Prostate gland (tissue), 2 donors: ENCODE results near the gene ADPRH. TPM values are rescaled to one million over a fixed set of nuclear protein-coding genes. Genes with fewer than 3 reads are reported as not detected.

Experiments
- DNase-seq: peaks from one replicate; pipeline ENCODE4 v3.0.0-alpha.2; 2019; ENCODE audit warnings: low spot score
- H3K27ac ChIP-seq, 2 donors: fragments of 200-600 bp; sonication (generic); 2 replicates each; pipeline ENCODE4 v1.5.1; 2017 to 2019
- H3K27me3 ChIP-seq: fragments of 200-600 bp; sonication (generic); replicated peaks from 2 replicates; pipeline ENCODE4 v1.5.1; 2019; ENCODE audit not compliant: insufficient read depth
- H3K36me3 ChIP-seq, 2 donors: fragments of 200-600 bp; sonication (generic); 1 replicate in 1 of 2; 2 replicates in 1 of 2; pipeline versions ENCODE4 v1.5.1 to v1.8.1; 2017 to 2019
- H3K4me1 ChIP-seq: fragments of 200-600 bp; sonication (generic); replicated peaks from 2 replicates; pipeline ENCODE4 v1.5.1; 2019
- H3K4me3 ChIP-seq, 2 donors: fragments of 200-600 bp; sonication (generic); 2 replicates each; pipeline ENCODE4 v1.5.1; 2017 to 2019
- H3K9me3 ChIP-seq: fragments of 200-600 bp; sonication (generic); 2 replicates; pipeline ENCODE4 v1.5.1; 2017
- CTCF ChIP-seq, 4 experiments: fragments of 200-600 bp in 2 of 4; fragments of 450-650 bp in 2 of 4; sonication (generic) in 2 of 4; IDR thresholded peaks; 1 replicate in 3 of 4; 2 replicates in 1 of 4; pipeline ENCODE4 v1.5.1; 2016 to 2019; ENCODE audit warnings: antibody characterized with exemption in 4 of 4, mild to moderate bottlenecking in 2 of 4, moderate library complexity in 2 of 4
- POLR2A ChIP-seq: fragments of 450-650 bp; IDR thresholded peaks from one replicate; pipeline ENCODE4 v1.6.1; 2016; ENCODE audit warnings: antibody characterized with exemption, mild to moderate bottlenecking
- POLR2AphosphoS5 ChIP-seq: sonication (generic); formaldehyde crosslinking; IDR thresholded peaks from one replicate; pipeline ENCODE4 v1.6.1; 2017; ENCODE audit warnings: antibody characterized with exemption
- WGBS: methylation state at CpG from one replicate; pipeline ENCODE4 v1.1.5; 2018; 5-methylcytosine and 5-hydroxymethylcytosine counted together
- intact Hi-C: fragments of 100-400 bp; cut with DNase I; formaldehyde crosslinking; loops from one replicate; pipeline ENCODE4 v1.14.2; 2022
- total RNA-seq, 2 donors: library from RNA; depleted of rRNA; stranded (reverse); fragments of >200 nt; gene quantifications; one replicate each; pipeline ENCODE4 v1.1.0, GENCODE V29; 2016

The ADPRH gene
- total RNA-seq, 2 donors from 2014 or later = 8.2 to 14.8 TPM

- WGBS = 73% methylated on average over 1 of the region's 1 CpG
- H3K27me3 ChIP-seq = no peaks in the 10 kb centered on the region
- no peaks in the 10 kb centered on the region for H3K9me3 ChIP-seq
- intact Hi-C loops = no loop called here
- peaks cover 13% of the 10 kb centered on the region for H3K4me1 ChIP-seq
- TF ChIP-seq POLR2A = no peak
- no peak for TF ChIP-seq POLR2AphosphoS5
- TF ChIP-seq CTCF (IDR thresholded peaks at IDR 0.05) = no peak
- H3K4me3 ChIP-seq = no peak overlapping the region
- no peak overlapping the region for H3K27ac ChIP-seq
- DNase-seq = no peak
- H3K36me3 ChIP-seq = no peaks in the 10 kb centered on the region
Measured at GRCh38 chr3:119604878-119605277, 25.6 kb downstream of the ADPRH start.

- Histone ChIP-seq H3K4me3 (no peak overlapping the region), H3K36me3 (no peaks in the 10 kb centered on the region), H3K9me3 (no peaks in the 10 kb centered on the region), H3K4me1 (peaks cover 1% of the 10 kb centered on the region), H3K27ac (no peak overlapping the region), H3K27me3 (no peaks in the 10 kb centered on the region)
- WGBS = 35% methylated on average over 6 of the region's 6 CpGs
- TF ChIP-seq POLR2AphosphoS5 (no peak), POLR2A (no peak), CTCF (IDR thresholded peaks at IDR 0.05) (no peak)
- no peak for DNase-seq
- intact Hi-C loops = no loop called here
Measured at GRCh38 chr3:119608405-119609000, 29.2 kb downstream of the ADPRH start.

- H3K27me3 ChIP-seq = no peaks in the 10 kb centered on the region
- WGBS = 38% methylated on average over 6 of the region's 6 CpGs
- no peak overlapping the region for H3K4me3 ChIP-seq
- no peak for DNase-seq
- no peaks in the 10 kb centered on the region for H3K4me1 ChIP-seq
- TF ChIP-seq POLR2A (no peak), CTCF (IDR thresholded peaks at IDR 0.05) (no peak), POLR2AphosphoS5 (no peak)
- no peaks in the 10 kb centered on the region for H3K36me3 ChIP-seq
- H3K27ac ChIP-seq = no peak overlapping the region
- intact Hi-C loops = no loop called here
- H3K9me3 ChIP-seq = no peaks in the 10 kb centered on the region
Measured at GRCh38 chr3:119609301-119609700, 30.0 kb downstream of the ADPRH start.

- no peak overlapping the region for H3K4me3 ChIP-seq
- no peaks in the 10 kb centered on the region for H3K9me3 ChIP-seq
- H3K27ac ChIP-seq = no peak overlapping the region
- intact Hi-C loops = no loop called here
- H3K27me3 ChIP-seq = no peaks in the 10 kb centered on the region
- 100% methylated on average over 1 of the region's 1 CpG for WGBS
- H3K36me3 ChIP-seq = no peaks in the 10 kb centered on the region
- no peaks in the 10 kb centered on the region for H3K4me1 ChIP-seq
- DNase-seq = no peak
- TF ChIP-seq POLR2A = no peak
- TF ChIP-seq POLR2AphosphoS5 = no peak
Measured at GRCh38 chr3:119611664-119612063, 32.4 kb downstream of the ADPRH start.

GRCh38 chr3:119613201-119613600 lies 33.9 kb downstream of the ADPRH start:
- H3K9me3 ChIP-seq = no peaks in the 10 kb centered on the region
- H3K27ac ChIP-seq = no peak overlapping the region
- intact Hi-C loops = no loop called here
- no peak overlapping the region for H3K4me3 ChIP-seq
- no peaks in the 10 kb centered on the region for H3K4me1 ChIP-seq
- no peaks in the 10 kb centered on the region for H3K36me3 ChIP-seq
- TF ChIP-seq POLR2AphosphoS5 (no peak), POLR2A (no peak), CTCF (IDR thresholded peaks at IDR 0.05) (no peak)
- no peak for DNase-seq
- H3K27me3 ChIP-seq = no peaks in the 10 kb centered on the region
- WGBS = 89% methylated on average over 1 of the region's 1 CpG
